ENCODE data around the gene CEP41. TPM values are rescaled to one million over a fixed set of nuclear protein-coding genes. Genes with fewer than 3 reads are reported as not detected.

CEP41 gene
- total and polyA plus RNA-seq, 2 experiments from 2014 or later, result 5.5 to 17.2 TPM

DNA sequence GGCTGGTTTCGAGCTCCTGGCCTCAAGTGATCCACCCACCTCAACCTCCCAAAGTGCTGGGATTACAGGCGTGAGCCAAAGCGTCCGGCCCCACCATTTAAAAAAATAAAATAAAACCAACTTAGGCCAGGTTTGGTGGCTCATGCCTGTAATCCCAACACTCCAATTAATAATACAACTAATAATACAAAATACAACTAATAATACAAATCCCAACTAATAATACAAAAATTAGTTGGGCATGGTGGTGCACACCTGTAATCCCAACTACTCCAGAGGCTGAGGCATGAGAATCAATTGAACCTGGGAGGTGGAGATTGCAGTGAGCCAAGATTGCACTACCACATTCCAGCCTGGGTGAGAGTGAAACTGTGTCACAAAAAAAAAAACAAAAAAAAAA lies 27.6 kb downstream of the CEP41 start:
- Histone ChIP-seq H3K27me3 (no peaks in the 10 kb centered on the region), H3K27ac (no peak overlapping the region), H3K4me2 (no peak overlapping the region), H3K9me2 (replicated peaks; ENCODE audit: insufficient read depth) (no peaks in the 10 kb centered on the region), H3K9me3 (ENCODE audit: low read depth) (no peaks in the 10 kb centered on the region), H3K4me1 (ENCODE audit: insufficient read depth) (peaks cover 36% of the 10 kb centered on the region), H3K79me2 (no peaks in the 10 kb centered on the region), H2AFZ (no peak overlapping the region), H3K4me3 (no peak overlapping the region), H3K36me3 (replicated peaks; ENCODE audit: insufficient read depth, low read depth) (no peaks in the 10 kb centered on the region), H4K20me1 (ENCODE audit: insufficient read depth, poor library complexity, severe bottlenecking) (no peaks in the 10 kb centered on the region)
- WGBS (ENCODE audit: low lambda C conversion rate, missing lambda C conversion rate), result 71% methylated on average over 4 of the region's 4 CpGs
- no peak for DNase-seq (ENCODE audit: low spot score)
- TF ChIP-seq EZH2phosphoT487 (IDR thresholded peaks at IDR 0.05; ENCODE audit: low read depth, severe bottlenecking, unreplicated experiment), result no peak
- TF ChIP-seq, protein P1, sequence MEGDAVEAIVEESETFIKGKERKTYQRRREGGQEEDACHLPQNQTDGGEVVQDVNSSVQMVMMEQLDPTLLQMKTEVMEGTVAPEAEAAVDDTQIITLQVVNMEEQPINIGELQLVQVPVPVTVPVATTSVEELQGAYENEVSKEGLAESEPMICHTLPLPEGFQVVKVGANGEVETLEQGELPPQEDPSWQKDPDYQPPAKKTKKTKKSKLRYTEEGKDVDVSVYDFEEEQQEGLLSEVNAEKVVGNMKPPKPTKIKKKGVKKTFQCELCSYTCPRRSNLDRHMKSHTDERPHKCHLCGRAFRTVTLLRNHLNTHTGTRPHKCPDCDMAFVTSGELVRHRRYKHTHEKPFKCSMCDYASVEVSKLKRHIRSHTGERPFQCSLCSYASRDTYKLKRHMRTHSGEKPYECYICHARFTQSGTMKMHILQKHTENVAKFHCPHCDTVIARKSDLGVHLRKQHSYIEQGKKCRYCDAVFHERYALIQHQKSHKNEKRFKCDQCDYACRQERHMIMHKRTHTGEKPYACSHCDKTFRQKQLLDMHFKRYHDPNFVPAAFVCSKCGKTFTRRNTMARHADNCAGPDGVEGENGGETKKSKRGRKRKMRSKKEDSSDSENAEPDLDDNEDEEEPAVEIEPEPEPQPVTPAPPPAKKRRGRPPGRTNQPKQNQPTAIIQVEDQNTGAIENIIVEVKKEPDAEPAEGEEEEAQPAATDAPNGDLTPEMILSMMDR (IDR thresholded peaks at IDR 0.05; ENCODE audit: poor library complexity), result no peak
- TF ChIP-seq EZH2 (IDR thresholded peaks at IDR 0.05; ENCODE audit: borderline replicate concordance), result no peak

DNA sequence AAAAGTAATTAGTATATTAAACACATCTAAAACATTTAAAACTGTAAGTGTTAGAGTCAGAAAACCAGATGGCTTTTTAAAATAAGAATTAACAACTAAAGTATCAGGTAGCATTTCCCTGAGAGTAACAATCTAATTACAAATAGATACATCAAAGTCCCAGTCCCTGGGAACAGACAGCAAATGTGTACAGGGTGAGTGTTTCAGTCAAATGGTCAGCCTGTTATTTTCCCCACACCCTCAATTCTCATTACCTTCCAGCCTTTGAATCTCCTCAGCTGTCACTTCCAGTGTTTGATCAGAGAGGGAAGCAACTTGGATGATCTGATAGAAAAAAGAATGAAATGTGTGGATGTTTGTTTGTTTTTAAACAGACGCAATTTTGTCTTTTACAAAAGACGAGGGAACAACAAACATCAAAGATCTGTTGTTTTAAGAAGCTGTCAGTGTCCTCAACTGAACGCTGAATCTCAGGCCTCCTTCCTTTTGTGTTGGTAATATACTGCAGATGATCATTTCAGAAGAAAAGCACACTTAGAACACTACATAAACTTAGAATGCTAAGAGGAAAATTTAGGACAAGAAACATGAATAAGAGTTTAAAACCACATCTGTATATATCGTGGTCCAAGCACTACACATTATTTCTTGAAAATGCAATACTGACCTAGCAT lies 29.8 kb downstream of the CEP41 start:
- 69% methylated on average over 4 of the region's 4 CpGs for WGBS (ENCODE audit: low lambda C conversion rate, missing lambda C conversion rate)
- Histone ChIP-seq H4K20me1 (ENCODE audit: insufficient read depth, poor library complexity, severe bottlenecking) (no peaks in the 10 kb centered on the region), H3K27ac (peak overlapping the region; percentile 3), H3K9me2 (replicated peaks; ENCODE audit: insufficient read depth) (no peaks in the 10 kb centered on the region), H2AFZ (no peak overlapping the region), H3K79me2 (no peaks in the 10 kb centered on the region), H3K4me1 (ENCODE audit: insufficient read depth) (peaks cover 28% of the 10 kb centered on the region), H3K4me3 (no peak overlapping the region), H3K4me2 (no peak overlapping the region), H3K36me3 (replicated peaks; ENCODE audit: insufficient read depth, low read depth) (no peaks in the 10 kb centered on the region), H3K9me3 (ENCODE audit: low read depth) (no peaks in the 10 kb centered on the region), H3K27me3 (no peaks in the 10 kb centered on the region)
- TF ChIP-seq EZH2 (IDR thresholded peaks at IDR 0.05; ENCODE audit: borderline replicate concordance), result no peak
- TF ChIP-seq, protein P1 (IDR thresholded peaks at IDR 0.05; ENCODE audit: poor library complexity), result no peak
- no peak for TF ChIP-seq EZH2phosphoT487 (IDR thresholded peaks at IDR 0.05; ENCODE audit: low read depth, severe bottlenecking, unreplicated experiment)
- no peak for DNase-seq (ENCODE audit: low spot score)

DNA sequence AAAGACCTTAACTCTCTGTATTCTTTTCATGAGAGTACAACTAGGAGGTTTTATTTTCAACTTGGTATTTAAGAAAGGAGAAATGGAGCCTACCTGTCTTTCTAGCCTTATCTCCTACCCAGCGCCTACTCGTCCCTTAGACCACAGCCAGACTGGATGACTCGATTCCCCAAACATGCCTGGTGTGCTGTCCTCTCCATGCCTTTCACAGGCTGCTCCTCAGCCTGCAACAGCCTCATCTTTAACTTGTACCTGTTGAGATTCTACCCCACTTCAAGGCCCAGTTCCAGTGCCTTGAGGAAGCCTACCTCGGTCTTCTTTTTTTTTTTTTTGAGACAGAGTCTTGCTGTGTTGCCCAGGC lies 31.1 kb downstream of the CEP41 start:
- no peaks in the 10 kb centered on the region for H3K9me2 ChIP-seq (replicated peaks; ENCODE audit: insufficient read depth)
- no peaks in the 10 kb centered on the region for H3K79me2 ChIP-seq
- H3K27me3 ChIP-seq, result no peaks in the 10 kb centered on the region
- peaks cover 28% of the 10 kb centered on the region for H3K4me1 ChIP-seq (ENCODE audit: insufficient read depth)
- no peaks in the 10 kb centered on the region for H3K9me3 ChIP-seq (ENCODE audit: low read depth)
- DNase-seq (ENCODE audit: low spot score), result no peak
- H3K27ac ChIP-seq, result peak overlapping the region; percentile 29
- no peaks in the 10 kb centered on the region for H4K20me1 ChIP-seq (ENCODE audit: insufficient read depth, poor library complexity, severe bottlenecking)
- no peaks in the 10 kb centered on the region for H3K36me3 ChIP-seq (replicated peaks; ENCODE audit: insufficient read depth, low read depth)
- TF ChIP-seq, protein P1 (IDR thresholded peaks at IDR 0.05; ENCODE audit: poor library complexity), result no peak
- TF ChIP-seq EZH2phosphoT487 (IDR thresholded peaks at IDR 0.05; ENCODE audit: low read depth, severe bottlenecking, unreplicated experiment) (no peak), EZH2 (IDR thresholded peaks at IDR 0.05; ENCODE audit: borderline replicate concordance) (no peak)
- 61% methylated on average over 4 of the region's 4 CpGs for WGBS (ENCODE audit: low lambda C conversion rate, missing lambda C conversion rate)
- H2AFZ ChIP-seq, result no peak overlapping the region
- H3K4me2 ChIP-seq, result peak overlapping the region; percentile 16
- H3K4me3 ChIP-seq, result no peak overlapping the region

Data from hepatocyte (in vitro differentiated cells).